IMR-90 (cell line): ENCODE data around the gene GALM. TPM values are rescaled to one million over a fixed set of nuclear protein-coding genes. Genes with fewer than 3 reads are reported as not detected.

ENCODE experiments used
- ATAC-seq: fragments of 200-7000 bp; cut with Tn5 transposase; 2 replicates; pipeline ENCODE4 v1.9.1; 2020; ENCODE audit warnings: low read depth, mild to moderate bottlenecking, moderate library complexity
- BruUV-seq: library from RNA; stranded (reverse); fragments of 400-500 nt; replicated peaks from 2 replicates; lab custom pipeline; 2021; lab: Mats Ljungman, UMichigan
- CTCF ChIA-PET: fragments of 300-600 bp; formaldehyde crosslinking; extraction: SDS; loops from one replicate; lab custom pipeline; 2021; ENCODE audit warnings: antibody characterized with exemption; lab: Yijun Ruan, JAX
- POLR2A ChIA-PET: fragments of 300-600 bp; sonication (Branson Sonifier 250); formaldehyde crosslinking; loops from one replicate; lab custom pipeline; 2022; ENCODE audit warnings: antibody characterized with exemption; ENCODE audit not compliant: unreplicated experiment; lab: Charles Lee
- DNase-seq: peaks from one replicate; pipeline ENCODE4 v3.0.0; 2013
- H2AFZ ChIP-seq: replicated peaks from 2 replicates; pipeline ENCODE3; 2013; ENCODE audit warnings: low read length, mild to moderate bottlenecking; ENCODE audit not compliant: poor library complexity
- H2AK5ac ChIP-seq: 2 replicates; pipeline ENCODE4 v1.6.1; 2013; ENCODE audit warnings: low read depth, low read length, inconsistent platforms
- H2AK9ac ChIP-seq: replicated peaks from 2 replicates; pipeline ENCODE3; 2013; ENCODE audit warnings: mild to moderate bottlenecking, low read depth, low read length, moderate library complexity; ENCODE audit not compliant: poor library complexity
- H2BK120ac ChIP-seq: 2 replicates; pipeline ENCODE4 v1.6.1; 2013; ENCODE audit warnings: low read depth, low read length, inconsistent platforms
- H2BK15ac ChIP-seq: 3 replicates; pipeline ENCODE4 v1.6.1; 2013; ENCODE audit warnings: low read depth, low read length, inconsistent platforms
- H2BK20ac ChIP-seq: 2 replicates; pipeline ENCODE4 v1.6.1; 2013; ENCODE audit warnings: low read depth, mild to moderate bottlenecking, inconsistent platforms, low read length, moderate library complexity
- H2BK5ac ChIP-seq: 2 replicates; pipeline ENCODE4 v1.6.1; 2013; ENCODE audit warnings: mild to moderate bottlenecking, low read depth, low read length, inconsistent platforms; ENCODE audit not compliant: poor library complexity, severe bottlenecking
- H3K14ac ChIP-seq: replicated peaks from 2 replicates; pipeline ENCODE4 v1.6.1; 2013; ENCODE audit warnings: low read depth, low read length, inconsistent platforms
- H3K18ac ChIP-seq: 2 replicates; pipeline ENCODE4 v1.6.1; 2013; ENCODE audit warnings: low read depth, low read length, control low read depth
- H3K23ac ChIP-seq: 2 replicates; pipeline ENCODE4 v1.6.1; 2013; ENCODE audit warnings: low read depth, low read length, inconsistent platforms
- H3K27ac ChIP-seq: 2 replicates; pipeline ENCODE4 v1.5.1; 2013; ENCODE audit warnings: mild to moderate bottlenecking, control low read depth, low read length; ENCODE audit not compliant: insufficient read depth
- H3K27me3 ChIP-seq: 2 replicates; pipeline ENCODE4 v1.6.1; 2013; ENCODE audit warnings: low read length; ENCODE audit not compliant: control insufficient read depth, insufficient read depth
- H3K36me3 ChIP-seq: 2 replicates; pipeline ENCODE4 v1.6.1; 2013; ENCODE audit warnings: low read length, mixed read lengths; ENCODE audit not compliant: control insufficient read depth, insufficient read depth
- H3K4ac ChIP-seq: 2 replicates; pipeline ENCODE4 v1.6.1; 2013; ENCODE audit warnings: low read depth, low read length, inconsistent platforms
- H3K4me1 ChIP-seq: 2 replicates; pipeline ENCODE4 v1.6.1; 2013; ENCODE audit warnings: low read length, mixed read lengths; ENCODE audit not compliant: control insufficient read depth, insufficient read depth
- H3K4me2 ChIP-seq: 2 replicates; pipeline ENCODE4 v1.6.1; 2013; ENCODE audit warnings: low read depth, mild to moderate bottlenecking, control low read depth, low read length, moderate library complexity
- H3K4me3 ChIP-seq: 2 replicates; pipeline ENCODE4 v1.5.1; 2013; ENCODE audit warnings: low read depth, mild to moderate bottlenecking, control low read depth, low read length, moderate library complexity; ENCODE audit not compliant: insufficient read depth
- H3K56ac ChIP-seq: 2 replicates; pipeline ENCODE4 v1.6.1; 2013; ENCODE audit warnings: low read length, inconsistent platforms; ENCODE audit not compliant: insufficient read depth; ENCODE audit errors: extremely low read depth
- H3K79me1 ChIP-seq, 2 experiments: 2 replicates each; pipeline ENCODE4 v1.6.1; 2013; ENCODE audit warnings: low read length in 2 of 2, inconsistent platforms in 1 of 2, low read depth in 1 of 2
- H3K9ac ChIP-seq: 2 replicates; pipeline ENCODE4 v1.6.1; 2013; ENCODE audit warnings: low read depth, low read length, control low read depth
- H3K9me1 ChIP-seq: 2 replicates; pipeline ENCODE4 v1.6.1; 2013; ENCODE audit warnings: low read length, inconsistent platforms; ENCODE audit not compliant: insufficient read depth
- H3K9me3 ChIP-seq: 2 replicates; pipeline ENCODE4 v1.6.1; 2013; ENCODE audit warnings: low read length; ENCODE audit not compliant: control insufficient read depth, insufficient read depth
- H4K20me1 ChIP-seq: 2 replicates; pipeline ENCODE4 v1.6.1; 2013; ENCODE audit warnings: low read length, inconsistent platforms; ENCODE audit not compliant: insufficient read depth
- H4K5ac ChIP-seq: 2 replicates; pipeline ENCODE4 v1.6.1; 2013; ENCODE audit warnings: mild to moderate bottlenecking, low read depth, low read length, control low read depth
- H4K8ac ChIP-seq, 2 experiments: 2 replicates each; pipeline ENCODE4 v1.6.1; 2013; ENCODE audit warnings: low read depth in 2 of 2, low read length in 2 of 2, control low read depth in 1 of 2, inconsistent platforms in 1 of 2
- H4K91ac ChIP-seq: 2 replicates; pipeline ENCODE4 v1.6.1; 2013; ENCODE audit warnings: low read depth, low read length, inconsistent platforms; ENCODE audit not compliant: insufficient read depth
- BHLHE40 ChIP-seq: fragments of 150-350 bp; IDR thresholded peaks from 2 replicates; pipeline ENCODE4 v1.6.1; 2016; ENCODE audit warnings: mild to moderate bottlenecking, low read depth, low read length
- CEBPB ChIP-seq: IDR thresholded peaks from 2 replicates; pipeline ENCODE4 v1.6.1; 2012; ENCODE audit warnings: low read depth, low read length, improper control_type of control experiment
- CHD1 ChIP-seq: IDR thresholded peaks from 2 replicates; pipeline ENCODE4 v1.6.1; 2012; ENCODE audit warnings: low read depth, low read length, improper control_type of control experiment
- FOS ChIP-seq: fragments of 150-350 bp; IDR thresholded peaks from 2 replicates; pipeline ENCODE4 v1.6.1; 2016; ENCODE audit warnings: low read depth, low read length
- MAFK ChIP-seq: IDR thresholded peaks from 2 replicates; pipeline ENCODE4 v1.6.1; 2012; ENCODE audit warnings: low read depth, low read length, improper control_type of control experiment
- MAZ ChIP-seq: IDR thresholded peaks from 2 replicates; pipeline ENCODE4 v1.6.1; 2012; ENCODE audit warnings: low read depth, mild to moderate bottlenecking, low read length, improper control_type of control experiment, moderate library complexity, borderline replicate concordance
- MXI1 ChIP-seq: IDR thresholded peaks from 2 replicates; pipeline ENCODE4 v1.6.1; 2012; ENCODE audit warnings: low read depth, mild to moderate bottlenecking, low read length, moderate library complexity, borderline replicate concordance
- NFE2L2 ChIP-seq: fragments of 150-350 bp; IDR thresholded peaks from 2 replicates; pipeline ENCODE4 v1.6.1; 2016; ENCODE audit warnings: low read depth, mild to moderate bottlenecking, low read length
- POLR2A ChIP-seq: IDR thresholded peaks from 2 replicates; pipeline ENCODE4 v1.6.1; 2012; ENCODE audit warnings: mild to moderate bottlenecking, low read depth, low read length
- RAD21 ChIP-seq: IDR thresholded peaks from 2 replicates; pipeline ENCODE4 v1.6.1; 2012; ENCODE audit warnings: low read length, improper control_type of control experiment
- RCOR1 ChIP-seq: IDR thresholded peaks from 2 replicates; pipeline ENCODE4 v1.6.1; 2012; ENCODE audit warnings: mild to moderate bottlenecking, low read length, improper control_type of control experiment; ENCODE audit not compliant: insufficient replicate concordance
- RFX5 ChIP-seq: IDR thresholded peaks from 2 replicates; pipeline ENCODE4 v1.8.0; 2012; ENCODE audit warnings: low read depth, mild to moderate bottlenecking, low read length, moderate library complexity
- SMC3 ChIP-seq: fragments of 150-350 bp; IDR thresholded peaks from 2 replicates; pipeline ENCODE4 v1.6.1; 2016; ENCODE audit warnings: low read depth, mild to moderate bottlenecking, antibody characterized with exemption, low read length, moderate library complexity
- dilution Hi-C: fragments of 300-500 bp; cut with HindIII; formaldehyde crosslinking; loops from one replicate; pipeline ENCODE4 v1.14.3; 2018; ENCODE audit warnings: low sequenced_read_pairs; ENCODE audit not compliant: unreplicated experiment
- in situ Hi-C: fragments of 300-500 bp; cut with MboI; formaldehyde crosslinking; loops from 3 replicates; pipeline ENCODE4 v1.14.3; 2019; ENCODE audit warnings: low sequenced_read_pairs, inconsistent platforms, mixed read lengths
- intact Hi-C: fragments of 100-400 bp; cut with micrococcal nuclease; formaldehyde crosslinking; loops from 2 replicates; pipeline ENCODE4 v1.10.0; 2022
- polyA plus RNA-seq, 3 experiments: library from polyadenylated mRNA; depleted of rRNA; stranded (reverse); fragments of >200 nt; gene quantifications; 2 replicates each; pipeline ENCODE4 v1.2.3, GENCODE V29; 2012; ENCODE audit warnings: low replicate concordance in 1 of 3
- total RNA-seq: library from RNA; depleted of rRNA; stranded (reverse); fragments of >200 nt; gene quantifications from 2 replicates; pipeline ENCODE4 v1.2.3, GENCODE V29; 2012
- TF ChIP-seq, protein P1 (sequence below): conservative IDR thresholded peaks from 2 replicates; pipeline ENCODE4 v1.5.1; 2012; ENCODE audit warnings: mild to moderate bottlenecking, low read depth, low read length, improper control_type of control experiment
- TF ChIP-seq, protein P2 (sequence below): fragments of 150-350 bp; IDR thresholded peaks from 2 replicates; pipeline ENCODE4 v1.6.1; 2016; ENCODE audit warnings: low read depth, mild to moderate bottlenecking, low read length, moderate library complexity, borderline replicate concordance
- TF ChIP-seq, protein P3 (sequence below): fragments of 150-350 bp; IDR thresholded peaks from 2 replicates; pipeline ENCODE4 v1.6.1; 2017; ENCODE audit warnings: mild to moderate bottlenecking, antibody characterized with exemption, low read length, low read depth

The GALM gene
- total and polyA plus RNA-seq, 2 of the 4 experiments (the other 2 are of a cell fraction) = 12.1 to 24.2 TPM

DNA sequence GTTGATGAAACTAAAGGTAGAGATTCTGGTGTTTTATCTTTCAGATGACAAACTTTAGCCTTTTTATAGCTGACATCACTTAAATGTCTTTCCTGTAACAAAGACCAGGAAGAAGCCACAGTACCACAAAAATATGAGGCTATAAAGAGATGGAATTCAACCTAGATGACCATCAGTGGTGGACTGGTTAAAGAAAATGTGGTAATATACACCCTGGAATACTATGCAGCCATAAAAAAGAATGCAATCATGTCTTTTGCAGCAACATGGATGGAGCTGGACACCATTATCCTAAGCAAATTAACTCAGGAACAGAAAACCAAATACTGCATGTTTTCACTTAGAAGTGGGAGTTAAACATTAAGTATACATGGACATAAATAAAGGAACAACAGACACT, 44.9 kb upstream of the GALM start:
- no peak overlapping the region for H2BK5ac ChIP-seq
- H3K79me1 ChIP-seq = no peaks in the 10 kb centered on the region
- H3K18ac ChIP-seq = no peak overlapping the region
- no peak overlapping the region for H3K4me2 ChIP-seq
- no peak overlapping the region for H2BK120ac ChIP-seq
- no peaks in the 10 kb centered on the region for H3K4me1 ChIP-seq
- ATAC-seq (no peak), DNase-seq (no peak)
- H3K36me3 ChIP-seq = no peaks in the 10 kb centered on the region
- ChIA-PET CTCF (interaction anchor here (0.6 kb wide), 1 partner anchor 20 kb away, joined by 3 read pairs; no protein-coding TSS in a partner anchor), POLR2A (no interaction called here)
- no peak overlapping the region for H3K9ac ChIP-seq
- no peak overlapping the region for H4K8ac ChIP-seq
- dilution Hi-C loops (no loop called here), intact Hi-C loops (no loop called here), in situ Hi-C loops (no loop called here)
- TF ChIP-seq MXI1 (no peak), FOS (no peak), RCOR1 (no peak), SMC3 (no peak), MAZ (no peak), MAFK (no peak), RAD21 (no peak), BHLHE40 (no peak), POLR2A (no peak), RFX5 (no peak), NFE2L2 (no peak), CHD1 (no peak), CEBPB (no peak)
- TF ChIP-seq, protein P1, sequence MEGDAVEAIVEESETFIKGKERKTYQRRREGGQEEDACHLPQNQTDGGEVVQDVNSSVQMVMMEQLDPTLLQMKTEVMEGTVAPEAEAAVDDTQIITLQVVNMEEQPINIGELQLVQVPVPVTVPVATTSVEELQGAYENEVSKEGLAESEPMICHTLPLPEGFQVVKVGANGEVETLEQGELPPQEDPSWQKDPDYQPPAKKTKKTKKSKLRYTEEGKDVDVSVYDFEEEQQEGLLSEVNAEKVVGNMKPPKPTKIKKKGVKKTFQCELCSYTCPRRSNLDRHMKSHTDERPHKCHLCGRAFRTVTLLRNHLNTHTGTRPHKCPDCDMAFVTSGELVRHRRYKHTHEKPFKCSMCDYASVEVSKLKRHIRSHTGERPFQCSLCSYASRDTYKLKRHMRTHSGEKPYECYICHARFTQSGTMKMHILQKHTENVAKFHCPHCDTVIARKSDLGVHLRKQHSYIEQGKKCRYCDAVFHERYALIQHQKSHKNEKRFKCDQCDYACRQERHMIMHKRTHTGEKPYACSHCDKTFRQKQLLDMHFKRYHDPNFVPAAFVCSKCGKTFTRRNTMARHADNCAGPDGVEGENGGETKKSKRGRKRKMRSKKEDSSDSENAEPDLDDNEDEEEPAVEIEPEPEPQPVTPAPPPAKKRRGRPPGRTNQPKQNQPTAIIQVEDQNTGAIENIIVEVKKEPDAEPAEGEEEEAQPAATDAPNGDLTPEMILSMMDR = no peak
- TF ChIP-seq, protein P2, sequence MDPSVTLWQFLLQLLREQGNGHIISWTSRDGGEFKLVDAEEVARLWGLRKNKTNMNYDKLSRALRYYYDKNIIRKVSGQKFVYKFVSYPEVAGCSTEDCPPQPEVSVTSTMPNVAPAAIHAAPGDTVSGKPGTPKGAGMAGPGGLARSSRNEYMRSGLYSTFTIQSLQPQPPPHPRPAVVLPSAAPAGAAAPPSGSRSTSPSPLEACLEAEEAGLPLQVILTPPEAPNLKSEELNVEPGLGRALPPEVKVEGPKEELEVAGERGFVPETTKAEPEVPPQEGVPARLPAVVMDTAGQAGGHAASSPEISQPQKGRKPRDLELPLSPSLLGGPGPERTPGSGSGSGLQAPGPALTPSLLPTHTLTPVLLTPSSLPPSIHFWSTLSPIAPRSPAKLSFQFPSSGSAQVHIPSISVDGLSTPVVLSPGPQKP = no peak
- TF ChIP-seq, protein P3, sequence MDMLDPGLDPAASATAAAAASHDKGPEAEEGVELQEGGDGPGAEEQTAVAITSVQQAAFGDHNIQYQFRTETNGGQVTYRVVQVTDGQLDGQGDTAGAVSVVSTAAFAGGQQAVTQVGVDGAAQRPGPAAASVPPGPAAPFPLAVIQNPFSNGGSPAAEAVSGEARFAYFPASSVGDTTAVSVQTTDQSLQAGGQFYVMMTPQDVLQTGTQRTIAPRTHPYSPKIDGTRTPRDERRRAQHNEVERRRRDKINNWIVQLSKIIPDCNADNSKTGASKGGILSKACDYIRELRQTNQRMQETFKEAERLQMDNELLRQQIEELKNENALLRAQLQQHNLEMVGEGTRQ = no peak
- H2BK15ac ChIP-seq = no peak overlapping the region
- no peak overlapping the region for H4K5ac ChIP-seq
- no peak overlapping the region for H4K91ac ChIP-seq
- H4K20me1 ChIP-seq = no peaks in the 10 kb centered on the region
- H3K4ac ChIP-seq = no peak overlapping the region
- H3K56ac ChIP-seq = no peak overlapping the region
- BruUV-seq = no TSS peak
- H2AFZ ChIP-seq = no peak overlapping the region
- H2AK9ac ChIP-seq = no peak overlapping the region
- H3K23ac ChIP-seq = no peak overlapping the region
- no peaks in the 10 kb centered on the region for H3K9me1 ChIP-seq
- H2BK20ac ChIP-seq = no peak overlapping the region
- H3K14ac ChIP-seq = no peak overlapping the region
- peaks cover 9% of the 10 kb centered on the region for H3K27me3 ChIP-seq
- no peak overlapping the region for H3K4me3 ChIP-seq
- H2AK5ac ChIP-seq = no peak overlapping the region
- no peaks in the 10 kb centered on the region for H3K9me3 ChIP-seq
- no peak overlapping the region for H3K27ac ChIP-seq
